Ishikawa (cell line): ENCODE measurements around the gene WDR70.

Source experiments
- CEBPB ChIP-seq: IDR thresholded peaks from 2 replicates; pipeline ENCODE4 v1.6.1; 2012
- CREB1 ChIP-seq: IDR thresholded peaks from 2 replicates; pipeline ENCODE4 v1.6.1; 2012; ENCODE audit warnings: low read depth
- EGR1 ChIP-seq: IDR thresholded peaks from 2 replicates; pipeline ENCODE4 v1.6.1; 2012
- EP300 ChIP-seq: IDR thresholded peaks from 2 replicates; pipeline ENCODE4 v1.6.1; 2012; ENCODE audit warnings: borderline replicate concordance
- FOXM1 ChIP-seq: IDR thresholded peaks from 2 replicates; pipeline ENCODE4 v1.6.1; 2012; ENCODE audit warnings: low read depth, borderline replicate concordance
- NFIC ChIP-seq: IDR thresholded peaks from 2 replicates; pipeline ENCODE4 v1.6.1; 2012
- RAD21 ChIP-seq: IDR thresholded peaks from 2 replicates; pipeline ENCODE4 v1.6.1; 2012; ENCODE audit warnings: low read depth
- TAF1 ChIP-seq: IDR thresholded peaks from 2 replicates; pipeline ENCODE4 v1.6.1; 2012; ENCODE audit warnings: low read depth, mild to moderate bottlenecking
- TCF12 ChIP-seq: IDR thresholded peaks from 2 replicates; pipeline ENCODE4 v1.6.1; 2012; ENCODE audit warnings: low read depth
- TEAD4 ChIP-seq: IDR thresholded peaks from 2 replicates; pipeline ENCODE4 v1.6.1; 2012
- YY1 ChIP-seq: IDR thresholded peaks from 2 replicates; pipeline ENCODE4 v1.6.1; 2012; ENCODE audit warnings: low read depth
- ZBTB7A ChIP-seq: IDR thresholded peaks from 2 replicates; pipeline ENCODE4 v1.6.1; 2012; ENCODE audit warnings: low read depth
- TF ChIP-seq, protein P1 (sequence below): IDR thresholded peaks from 2 replicates; pipeline ENCODE4 v1.6.1; 2012
- TF ChIP-seq, protein P2 (sequence below): IDR thresholded peaks from 2 replicates; pipeline ENCODE4 v1.6.1; 2012; ENCODE audit warnings: low read depth, mild to moderate bottlenecking
- TF ChIP-seq, protein P3 (sequence below): IDR thresholded peaks from 2 replicates; pipeline ENCODE4 v1.6.1; 2012

The WDR70 gene

DNA sequence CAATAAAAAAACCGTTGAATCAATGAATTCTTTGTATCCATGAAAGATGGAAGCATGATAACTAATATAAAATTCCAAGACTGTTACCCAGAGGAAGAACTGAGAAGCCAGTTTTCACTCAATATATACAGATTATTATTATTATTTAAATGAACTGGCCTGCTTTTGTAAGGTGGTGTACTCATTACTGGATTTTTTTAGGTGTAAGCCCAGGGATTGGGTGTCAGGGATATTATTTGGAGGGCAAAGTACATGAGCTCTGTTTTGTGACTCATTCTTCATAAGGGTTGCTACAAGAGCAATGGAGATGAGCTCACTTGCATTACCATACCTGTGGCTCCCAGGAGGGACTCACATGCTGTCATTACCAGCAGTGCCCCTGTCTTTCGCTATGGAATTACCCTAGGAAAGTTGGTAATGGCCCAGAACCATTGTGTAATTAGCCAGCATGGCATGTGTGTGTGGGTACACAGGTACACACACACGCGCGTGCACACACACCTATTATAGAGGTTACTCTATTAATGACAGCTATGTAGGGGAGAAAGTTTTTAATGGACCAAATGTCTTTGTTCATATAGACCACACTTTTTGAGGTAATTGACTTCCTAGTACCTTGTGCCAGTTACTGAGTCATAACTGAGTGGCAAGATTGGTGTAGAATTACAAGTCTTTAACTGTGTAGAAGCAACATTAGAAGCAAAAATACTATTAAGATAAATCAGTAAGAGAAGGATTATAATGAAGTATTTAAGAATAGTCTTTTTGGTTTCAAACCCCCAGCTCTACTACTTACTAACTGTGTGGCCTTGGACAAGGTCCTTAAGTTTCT lies 317.3 kb downstream of the WDR70 start:
- TF ChIP-seq NFIC, result peak; percentile 58
- TF ChIP-seq TEAD4, result no peak
- no peak for TF ChIP-seq CEBPB
- TF ChIP-seq, protein P1, sequence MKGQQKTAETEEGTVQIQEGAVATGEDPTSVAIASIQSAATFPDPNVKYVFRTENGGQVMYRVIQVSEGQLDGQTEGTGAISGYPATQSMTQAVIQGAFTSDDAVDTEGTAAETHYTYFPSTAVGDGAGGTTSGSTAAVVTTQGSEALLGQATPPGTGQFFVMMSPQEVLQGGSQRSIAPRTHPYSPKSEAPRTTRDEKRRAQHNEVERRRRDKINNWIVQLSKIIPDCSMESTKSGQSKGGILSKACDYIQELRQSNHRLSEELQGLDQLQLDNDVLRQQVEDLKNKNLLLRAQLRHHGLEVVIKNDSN, result no peak

DNA sequence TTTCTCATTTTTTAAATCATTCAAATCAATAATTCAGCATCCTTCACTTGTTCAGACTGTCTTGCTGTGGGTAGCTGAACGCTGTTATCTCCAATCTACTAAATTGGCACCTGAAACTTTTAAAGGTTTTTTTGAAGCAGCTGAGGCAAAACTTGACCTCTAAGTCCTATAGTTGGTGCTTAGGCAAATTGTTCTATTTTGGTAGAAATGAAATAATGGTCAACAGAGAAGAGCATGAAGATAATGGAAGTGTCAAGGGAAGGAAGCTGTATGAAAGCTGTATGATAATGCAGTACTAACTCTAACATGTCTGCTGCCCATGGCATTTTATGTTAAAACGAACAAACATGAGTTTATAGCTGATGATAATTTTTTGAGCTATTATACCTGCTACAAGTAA lies 322.8 kb downstream of the WDR70 start:
- no peak for TF ChIP-seq TEAD4

DNA sequence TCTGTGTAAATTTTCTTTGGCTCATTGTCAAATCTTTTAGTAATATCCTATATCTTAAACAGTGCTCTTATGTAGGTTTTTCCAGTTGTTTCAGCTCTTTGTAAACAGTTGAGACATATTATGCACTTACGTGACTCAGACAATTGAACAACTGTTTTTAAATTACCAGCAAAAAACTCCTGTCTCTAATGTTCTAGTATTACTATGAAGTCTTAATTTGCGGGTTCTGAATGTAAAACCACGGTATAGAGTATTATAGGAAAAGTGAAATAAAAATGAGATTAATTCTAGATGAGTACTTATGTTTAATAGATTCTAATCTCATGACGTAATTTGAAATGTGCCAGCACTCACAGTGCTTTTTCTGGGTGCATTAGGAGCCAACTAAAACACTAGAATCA lies 324.7 kb downstream of the WDR70 start:
- TF ChIP-seq CREB1, result no peak
- no peak for TF ChIP-seq RAD21
- TF ChIP-seq EGR1, result no peak

DNA sequence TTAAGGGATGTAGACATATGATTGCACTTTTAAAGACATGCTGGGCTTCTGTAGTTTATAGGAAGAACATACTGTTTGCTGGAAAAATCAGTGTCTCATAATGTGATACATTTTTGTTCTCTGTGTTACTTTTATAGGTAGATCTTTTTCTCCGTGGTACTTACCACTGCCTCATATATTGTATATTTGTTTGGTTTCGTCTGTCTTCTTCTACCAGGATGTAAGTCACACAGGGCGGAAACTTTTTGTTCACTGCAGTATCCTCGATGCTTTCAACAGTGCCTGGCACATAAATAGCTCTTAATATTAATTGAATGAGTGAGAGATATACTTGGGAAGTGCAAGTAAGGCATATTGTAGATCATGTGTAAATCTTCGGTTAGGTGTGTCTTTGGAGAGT lies 325.3 kb downstream of the WDR70 start:
- no peak for TF ChIP-seq EP300
- TF ChIP-seq FOXM1, result no peak
- TF ChIP-seq NFIC, result no peak
- no peak for TF ChIP-seq ZBTB7A
- TF ChIP-seq TAF1, result no peak
- no peak for TF ChIP-seq TEAD4
- TF ChIP-seq EGR1, result no peak
- TF ChIP-seq YY1, result no peak

DNA sequence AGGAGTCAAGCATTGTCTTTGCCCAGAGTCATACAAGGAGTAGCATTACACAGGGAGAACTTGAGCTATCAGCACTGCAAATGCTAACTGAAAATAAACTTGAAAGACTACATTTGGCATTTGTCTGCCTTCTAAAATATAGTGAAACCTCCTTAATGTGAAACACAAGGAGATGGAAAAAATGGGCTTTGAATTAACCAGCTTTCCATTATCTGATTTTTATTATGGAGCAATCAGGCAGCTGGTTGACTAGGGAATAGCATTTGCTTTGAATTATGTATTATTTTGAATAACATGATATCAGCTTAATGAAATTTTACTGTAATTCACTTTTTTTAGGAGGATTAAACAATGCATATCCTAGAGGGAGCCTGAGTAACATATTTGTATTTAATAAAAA lies 329.9 kb downstream of the WDR70 start:
- no peak for TF ChIP-seq RAD21
- TF ChIP-seq TCF12, result no peak
- no peak for TF ChIP-seq CEBPB
- TF ChIP-seq YY1, result no peak
- TF ChIP-seq ZBTB7A, result no peak

DNA sequence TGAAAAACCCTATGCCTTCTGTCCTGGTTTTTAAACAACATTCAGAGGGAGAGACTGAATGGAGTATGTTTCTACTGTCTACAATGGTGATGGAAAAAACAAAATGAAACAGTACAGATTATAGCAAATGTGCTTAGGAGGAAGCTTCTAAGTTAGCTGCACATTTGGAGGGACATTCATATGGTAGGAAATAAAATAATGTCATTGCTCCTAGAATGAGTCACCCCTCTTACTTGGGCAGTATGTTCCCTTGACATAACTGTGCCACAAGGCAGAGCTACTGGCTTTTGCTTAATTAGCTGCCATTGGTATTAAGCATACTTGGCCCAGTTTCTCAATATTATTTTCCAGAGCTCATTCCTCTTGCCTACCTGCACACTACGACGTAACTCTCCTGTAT lies 331.8 kb downstream of the WDR70 start:
- TF ChIP-seq EP300 (no peak), CEBPB (no peak), RAD21 (no peak), TAF1 (no peak), ZBTB7A (no peak), EGR1 (no peak), TCF12 (no peak), NFIC (no peak)
- TF ChIP-seq, protein P2, sequence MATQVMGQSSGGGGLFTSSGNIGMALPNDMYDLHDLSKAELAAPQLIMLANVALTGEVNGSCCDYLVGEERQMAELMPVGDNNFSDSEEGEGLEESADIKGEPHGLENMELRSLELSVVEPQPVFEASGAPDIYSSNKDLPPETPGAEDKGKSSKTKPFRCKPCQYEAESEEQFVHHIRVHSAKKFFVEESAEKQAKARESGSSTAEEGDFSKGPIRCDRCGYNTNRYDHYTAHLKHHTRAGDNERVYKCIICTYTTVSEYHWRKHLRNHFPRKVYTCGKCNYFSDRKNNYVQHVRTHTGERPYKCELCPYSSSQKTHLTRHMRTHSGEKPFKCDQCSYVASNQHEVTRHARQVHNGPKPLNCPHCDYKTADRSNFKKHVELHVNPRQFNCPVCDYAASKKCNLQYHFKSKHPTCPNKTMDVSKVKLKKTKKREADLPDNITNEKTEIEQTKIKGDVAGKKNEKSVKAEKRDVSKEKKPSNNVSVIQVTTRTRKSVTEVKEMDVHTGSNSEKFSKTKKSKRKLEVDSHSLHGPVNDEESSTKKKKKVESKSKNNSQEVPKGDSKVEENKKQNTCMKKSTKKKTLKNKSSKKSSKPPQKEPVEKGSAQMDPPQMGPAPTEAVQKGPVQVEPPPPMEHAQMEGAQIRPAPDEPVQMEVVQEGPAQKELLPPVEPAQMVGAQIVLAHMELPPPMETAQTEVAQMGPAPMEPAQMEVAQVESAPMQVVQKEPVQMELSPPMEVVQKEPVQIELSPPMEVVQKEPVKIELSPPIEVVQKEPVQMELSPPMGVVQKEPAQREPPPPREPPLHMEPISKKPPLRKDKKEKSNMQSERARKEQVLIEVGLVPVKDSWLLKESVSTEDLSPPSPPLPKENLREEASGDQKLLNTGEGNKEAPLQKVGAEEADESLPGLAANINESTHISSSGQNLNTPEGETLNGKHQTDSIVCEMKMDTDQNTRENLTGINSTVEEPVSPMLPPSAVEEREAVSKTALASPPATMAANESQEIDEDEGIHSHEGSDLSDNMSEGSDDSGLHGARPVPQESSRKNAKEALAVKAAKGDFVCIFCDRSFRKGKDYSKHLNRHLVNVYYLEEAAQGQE, result no peak
- TF ChIP-seq, protein P1, result no peak
- TF ChIP-seq, protein P3, sequence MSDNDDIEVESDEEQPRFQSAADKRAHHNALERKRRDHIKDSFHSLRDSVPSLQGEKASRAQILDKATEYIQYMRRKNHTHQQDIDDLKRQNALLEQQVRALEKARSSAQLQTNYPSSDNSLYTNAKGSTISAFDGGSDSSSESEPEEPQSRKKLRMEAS, result no peak

DNA sequence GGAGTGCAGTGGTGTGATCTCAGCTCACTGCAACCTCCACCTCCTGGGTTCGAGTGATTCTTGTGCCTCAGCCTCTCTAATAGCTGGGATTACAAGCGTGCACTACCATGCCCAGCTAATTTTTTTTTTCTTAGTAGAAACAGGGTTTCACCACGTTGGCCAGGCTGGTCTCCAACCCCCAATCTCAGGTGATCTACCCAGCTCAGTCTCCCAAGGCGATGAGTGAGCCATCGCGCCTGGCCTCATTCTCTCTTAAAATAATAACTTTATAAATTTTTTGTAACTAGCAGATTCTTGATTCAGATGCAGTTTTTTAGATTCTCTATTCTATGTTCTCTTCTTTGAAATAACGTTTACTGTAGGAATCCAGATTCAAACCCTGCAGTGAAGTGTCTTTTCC lies 333.6 kb downstream of the WDR70 start:
- TF ChIP-seq TEAD4 (no peak), FOXM1 (no peak), CEBPB (no peak), EP300 (no peak), CREB1 (no peak), TAF1 (no peak), ZBTB7A (no peak), RAD21 (no peak), NFIC (no peak), TCF12 (no peak), EGR1 (no peak), YY1 (no peak)
- TF ChIP-seq, protein P2, result no peak
- TF ChIP-seq, protein P3, result no peak
- TF ChIP-seq, protein P1, result no peak
